ENCODE data around the gene PPP2R5E. TPM values are rescaled to one million over a fixed set of nuclear protein-coding genes. Genes with fewer than 3 reads are reported as not detected.

PPP2R5E gene
- total RNA-seq, 1 experiment from 2014 or later, result 45.0 TPM

- Histone ChIP-seq H3K9ac (ENCODE audit: low read length) (no peak overlapping the region), H3K4me2 (ENCODE audit: low read length) (peak overlapping the region; percentile 45; the same call in 1 of the 2 replicates), H3K4me1 (ENCODE audit: control insufficient read depth in 1 of 2, insufficient read depth in 2 of 2, low read length in 2 of 2) (peaks cover 38 to 54% of the 10 kb centered on the region in 2 experiments), H3K27me3 (ENCODE audit: insufficient read depth, low read length) (no peaks in the 10 kb centered on the region), H3K27ac (ENCODE audit: low read depth, low read length) (no peak overlapping the region), H3K9me2 (ENCODE audit: insufficient read depth) (no peaks in the 10 kb centered on the region), H2AFZ (ENCODE audit: low read depth, low read length, poor library complexity, severe bottlenecking) (no peak overlapping the region), H3K36me3 (ENCODE audit: control insufficient read depth in 1 of 2, insufficient read depth in 2 of 2, low read length in 2 of 2) (no peaks in the 10 kb centered on the region), H3K9me3 (ENCODE audit: control insufficient read depth in 1 of 2, insufficient read depth in 1 of 2, low read depth in 1 of 2, low read length in 2 of 2) (no peaks in the 10 kb centered on the region), H3K4me3 (replicated peaks in 1 of 2; ENCODE audit: low read depth in 1 of 2, low read length in 2 of 2) (no peak overlapping the region), H3K79me2 (ENCODE audit: insufficient read depth, low read length) (peaks cover 80% of the 10 kb centered on the region), H4K20me1 (ENCODE audit: insufficient read depth) (no peaks in the 10 kb centered on the region; the same call in 1 of the 2 replicates)
- intact Hi-C loops (cut with micrococcal nuclease), result no loop called here
- DNase-seq (ENCODE audit: low read depth, low spot score) (peak; percentile 28), ATAC-seq (peak; percentile 76)
- CTCF ChIA-PET, result no interaction called here
- RAD21 ChIA-PET (ENCODE audit: low non-redundant PET in 1 of 2, low total read pairs in 2 of 2, uncharacterized antibody in 2 of 2, unreplicated experiment in 2 of 2), result no interaction called here
- POLR2A ChIA-PET, result interaction anchor here (1.0 kb wide), 1 partner anchor 8 kb away, joined by 3 read pairs; no protein-coding TSS in a partner anchor
- BruUV-seq (replicated peaks), result no TSS peak
- TF ChIP-seq MAX (IDR thresholded peaks at IDR 0.05), result peak; percentile 74
- TF ChIP-seq ELF1 (IDR thresholded peaks at IDR 0.05; ENCODE audit: borderline replicate concordance, low read depth), result no peak
- TF ChIP-seq ZBTB33 (IDR thresholded peaks at IDR 0.05; ENCODE audit: extremely low read depth, insufficient replicate concordance, low read length), result no peak
- no peak for TF ChIP-seq ZNF274 (IDR thresholded peaks at IDR 0.05; ENCODE audit: low read depth, low read length)
- peak; percentile 66; the same call in 1 of the 2 replicates for TF ChIP-seq CBX3 (IDR thresholded peaks at IDR 0.05; ENCODE audit: low read depth)
- no peak for TF ChIP-seq REST (IDR thresholded peaks at IDR 0.05; ENCODE audit: low read depth)
- no peak for TF ChIP-seq ZFX (IDR thresholded peaks at IDR 0.05)
- no peak for TF ChIP-seq POLR2AphosphoS5 (IDR thresholded peaks at IDR 0.05; ENCODE audit: low read depth, low read length)
- peak; percentile 50; the same call in 1 of the 2 replicates for TF ChIP-seq CEBPB (IDR thresholded peaks at IDR 0.05; ENCODE audit: low read depth)
- peak; percentile 70; the same call in 1 of the 2 replicates for TF ChIP-seq ATF3 (IDR thresholded peaks at IDR 0.05)
- no peak for TF ChIP-seq POLR2A (IDR thresholded peaks at IDR 0.05; ENCODE audit: borderline replicate concordance, extremely low read depth, insufficient read depth, insufficient read length)
- TF ChIP-seq TCF7L2 (IDR thresholded peaks at IDR 0.05; ENCODE audit: borderline replicate concordance, extremely low read depth, insufficient read depth, insufficient read length), result no peak
- no peak for TF ChIP-seq EZH2phosphoT487 (IDR thresholded peaks at IDR 0.05; ENCODE audit: borderline replicate concordance)
- no peak for TF ChIP-seq SRF (IDR thresholded peaks at IDR 0.05; ENCODE audit: low read depth)
- no peak for TF ChIP-seq EGR1 (IDR thresholded peaks at IDR 0.05; ENCODE audit: low read depth)
- TF ChIP-seq EZH2 (IDR thresholded peaks at IDR 0.05), result no peak
- TF ChIP-seq JUND (IDR thresholded peaks at IDR 0.05), result peak; percentile 86
- peak; percentile 68 for TF ChIP-seq SIN3A (IDR thresholded peaks at IDR 0.05; ENCODE audit: low read depth)
- peak; percentile 65 for TF ChIP-seq SP1 (IDR thresholded peaks at IDR 0.05; ENCODE audit: low read depth)
- TF ChIP-seq YY1 (IDR thresholded peaks at IDR 0.05; ENCODE audit: extremely low read depth, insufficient replicate concordance, low read depth, low read length), result no peak
- no peak for TF ChIP-seq CTCF (IDR thresholded peaks at IDR 0.05 in 2 of 3, conservative IDR thresholded peaks at IDR 0.05 in 1 of 3; ENCODE audit: borderline replicate concordance in 1 of 3, insufficient read depth in 1 of 3, low read depth in 2 of 3, low read length in 2 of 3)
- TF ChIP-seq FOSL1 (IDR thresholded peaks at IDR 0.05; ENCODE audit: low read depth), result peak; percentile 85
Measured at GRCh38 chr14:63468294-63468693, 74.9 kb downstream of the PPP2R5E start.
